Stimulated activated CD4-positive, alpha-beta T cell treated with anti-CD3 and anti-CD28 coated beads, TNF-alpha, amount 100 ng/mL, for 48 hours (primary cell): ENCODE results near the gene CAPN13.

Source experiments
- DNase-seq, 3 donors: peaks; one replicate each; pipeline ENCODE4 v3.0.0-alpha.2; 2020; ENCODE audit warnings: low read depth in 3 of 3

The CAPN13 gene

GRCh38 chr2:30786923-30787685, 20.1 kb downstream of the CAPN13 start:
- DNase-seq = no peak

GRCh38 chr2:30784682-30785081, 22.6 kb downstream of the CAPN13 start:
- DNase-seq = no peak

GRCh38 chr2:30781961-30782533, 25.2 kb downstream of the CAPN13 start:
- no peak for DNase-seq

- DNase-seq = no peak
These were observed 25.8 kb downstream of the CAPN13 start for GRCh38 chr2:30781451-30781850.

- no peak for DNase-seq
These were observed 26.4 kb downstream of the CAPN13 start for GRCh38 chr2:30780776-30781330.

GRCh38 chr2:30778611-30779010, 28.6 kb downstream of the CAPN13 start:
- no peak for DNase-seq

- DNase-seq = no peak
These were observed 29.4 kb downstream of the CAPN13 start for GRCh38 chr2:30777661-30778505.

GRCh38 chr2:30776831-30777635, 30.2 kb downstream of the CAPN13 start:
- no peak for DNase-seq

- no peak for DNase-seq
These were observed 31.4 kb downstream of the CAPN13 start for GRCh38 chr2:30775833-30776232.

- DNase-seq = no peak
These were observed 35.1 kb downstream of the CAPN13 start for GRCh38 chr2:30772021-30772705.

- DNase-seq = no peak
These were observed 36.2 kb downstream of the CAPN13 start for GRCh38 chr2:30770816-30771576.

GRCh38 chr2:30769891-30770462, 37.3 kb downstream of the CAPN13 start:
- no peak for DNase-seq

- DNase-seq = no peak
These were observed 37.8 kb downstream of the CAPN13 start for GRCh38 chr2:30769481-30769780.

GRCh38 chr2:30768708-30769480, 38.4 kb downstream of the CAPN13 start:
- no peak for DNase-seq

- DNase-seq = no peak
These were observed 39.1 kb downstream of the CAPN13 start for GRCh38 chr2:30768036-30768686.

- no peak for DNase-seq
These were observed 40.6 kb downstream of the CAPN13 start for GRCh38 chr2:30766666-30767065.

- no peak for DNase-seq
These were observed 41.3 kb downstream of the CAPN13 start for GRCh38 chr2:30765876-30766470.

- no peak for DNase-seq
These were observed 42.1 kb downstream of the CAPN13 start for GRCh38 chr2:30765191-30765590.
